ENCODE results near the gene UPF2. TPM values are rescaled to one million over a fixed set of nuclear protein-coding genes. Genes with fewer than 3 reads are reported as not detected.
"Not testable (repeated sequence)": the region's sequence is repeated elsewhere in the genome, so short reads cannot be mapped to it uniquely, and the experiment has no call there.

The UPF2 gene
- total RNA-seq, 1 donor from 2014 or later, result 17.3 TPM

DNA sequence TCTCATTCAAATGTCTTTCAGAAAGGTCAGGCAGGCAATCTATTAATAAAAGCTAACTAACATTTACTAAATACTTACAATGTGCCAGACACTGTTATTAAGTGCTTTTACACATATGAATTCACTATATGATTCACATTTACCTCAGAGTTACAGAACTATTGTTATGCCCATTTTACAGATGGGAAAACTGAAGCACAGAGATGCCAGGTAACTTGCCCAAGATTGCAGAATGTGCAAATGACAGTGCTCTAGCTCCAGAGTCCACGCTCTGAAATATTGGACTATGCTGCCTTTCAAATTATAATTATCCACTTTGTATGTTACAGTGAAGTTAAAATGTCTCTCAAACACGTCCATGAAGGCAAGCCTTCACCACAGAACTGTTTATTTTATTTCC is 22.0 kb downstream of the UPF2 start:
- no peak for DNase-seq
- no peak overlapping the region for H3K27ac ChIP-seq (replicated peaks)
- TF ChIP-seq, protein P1, sequence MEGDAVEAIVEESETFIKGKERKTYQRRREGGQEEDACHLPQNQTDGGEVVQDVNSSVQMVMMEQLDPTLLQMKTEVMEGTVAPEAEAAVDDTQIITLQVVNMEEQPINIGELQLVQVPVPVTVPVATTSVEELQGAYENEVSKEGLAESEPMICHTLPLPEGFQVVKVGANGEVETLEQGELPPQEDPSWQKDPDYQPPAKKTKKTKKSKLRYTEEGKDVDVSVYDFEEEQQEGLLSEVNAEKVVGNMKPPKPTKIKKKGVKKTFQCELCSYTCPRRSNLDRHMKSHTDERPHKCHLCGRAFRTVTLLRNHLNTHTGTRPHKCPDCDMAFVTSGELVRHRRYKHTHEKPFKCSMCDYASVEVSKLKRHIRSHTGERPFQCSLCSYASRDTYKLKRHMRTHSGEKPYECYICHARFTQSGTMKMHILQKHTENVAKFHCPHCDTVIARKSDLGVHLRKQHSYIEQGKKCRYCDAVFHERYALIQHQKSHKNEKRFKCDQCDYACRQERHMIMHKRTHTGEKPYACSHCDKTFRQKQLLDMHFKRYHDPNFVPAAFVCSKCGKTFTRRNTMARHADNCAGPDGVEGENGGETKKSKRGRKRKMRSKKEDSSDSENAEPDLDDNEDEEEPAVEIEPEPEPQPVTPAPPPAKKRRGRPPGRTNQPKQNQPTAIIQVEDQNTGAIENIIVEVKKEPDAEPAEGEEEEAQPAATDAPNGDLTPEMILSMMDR (IDR thresholded peaks at IDR 0.05; ENCODE audit: borderline replicate concordance), result no peak
- peaks cover 10% of the 10 kb centered on the region for H3K4me1 ChIP-seq
- peaks cover under 1% of the 10 kb centered on the region for H3K36me3 ChIP-seq
- no peaks in the 10 kb centered on the region for H3K9me3 ChIP-seq (replicated peaks)
- H3K4me3 ChIP-seq, result no peak overlapping the region
- H3K27me3 ChIP-seq (ENCODE audit: low read depth), result no peaks in the 10 kb centered on the region
- intact Hi-C loops (cut with micrococcal nuclease), result no loop called here

DNA sequence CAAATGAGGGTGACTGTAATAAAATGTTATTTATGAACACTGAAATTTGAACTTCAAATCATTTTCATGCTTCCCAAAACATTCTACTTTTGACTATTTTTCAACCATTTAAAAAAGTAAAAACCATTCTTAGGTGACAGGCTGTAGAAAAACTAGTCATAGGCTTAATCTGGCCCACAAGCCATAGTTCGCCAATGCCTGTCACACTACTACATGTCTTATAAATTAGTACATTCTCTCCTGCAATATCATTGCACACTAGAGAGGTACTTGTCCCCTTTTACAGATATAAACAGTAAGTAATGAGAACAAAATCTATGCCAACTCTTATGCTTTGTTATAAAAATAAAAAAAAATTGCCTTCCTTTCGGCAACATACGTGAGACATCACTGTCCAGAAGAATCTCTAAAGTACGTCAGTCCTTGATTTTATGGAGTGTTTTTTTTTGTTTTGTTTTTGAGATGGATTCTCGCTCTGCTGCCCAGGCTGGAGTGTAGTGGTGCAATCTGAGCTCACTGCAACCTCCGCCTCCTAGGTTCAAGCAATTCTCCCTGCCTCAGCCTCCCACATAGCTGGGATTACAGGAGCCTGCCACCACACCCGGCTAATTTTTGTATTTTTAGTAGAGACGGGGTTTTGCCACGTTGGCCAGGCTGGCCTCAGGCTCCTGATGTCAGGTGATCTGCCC is 23.2 kb downstream of the UPF2 start:
- TF ChIP-seq, protein P1 (IDR thresholded peaks at IDR 0.05; ENCODE audit: borderline replicate concordance), result no peak
- Histone ChIP-seq H3K27ac (replicated peaks) (no peak overlapping the region), H3K27me3 (ENCODE audit: low read depth) (no peaks in the 10 kb centered on the region), H3K4me3 (no peak overlapping the region), H3K36me3 (no peaks in the 10 kb centered on the region), H3K9me3 (replicated peaks) (no peaks in the 10 kb centered on the region), H3K4me1 (peaks cover 10% of the 10 kb centered on the region)
- no peak for DNase-seq
- intact Hi-C loops (cut with micrococcal nuclease), result no loop called here

DNA sequence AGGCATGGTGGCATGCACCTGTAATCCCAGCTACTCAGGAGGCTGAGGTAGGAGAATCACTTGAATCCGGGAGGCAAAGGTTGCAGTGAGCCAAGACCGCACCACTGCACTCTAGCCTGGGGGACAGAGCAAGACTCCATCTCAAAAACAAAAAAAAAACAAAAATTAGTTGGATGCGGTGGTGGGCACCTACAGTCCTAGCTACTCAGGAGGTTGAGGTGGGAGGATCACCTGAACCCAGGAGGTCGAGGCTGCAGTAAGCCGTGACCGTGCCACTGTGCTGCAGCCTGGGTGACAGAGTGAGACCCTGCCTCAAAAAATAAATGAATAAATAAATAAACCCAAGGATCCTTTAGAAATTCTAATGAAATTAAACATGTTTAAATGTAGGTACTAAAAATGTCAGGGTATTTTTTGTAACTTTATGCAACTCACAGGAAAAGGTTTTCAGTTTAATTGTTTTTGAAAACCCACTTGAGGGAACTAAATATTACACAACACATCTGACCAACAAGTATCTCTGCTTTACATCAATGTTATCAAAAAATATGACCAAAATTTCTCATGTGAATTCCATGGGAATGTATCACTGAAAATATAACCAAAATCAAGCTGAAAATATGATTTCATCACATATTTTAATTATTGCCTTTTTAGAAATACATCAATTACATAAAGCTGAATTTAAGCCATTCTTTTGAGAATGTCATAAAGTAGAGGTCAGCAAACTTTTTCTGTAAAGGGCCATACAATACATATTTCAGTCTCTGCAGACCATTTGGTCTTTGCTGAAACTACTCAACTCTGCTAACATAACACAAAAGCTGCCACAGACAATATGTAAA is 23.9 kb downstream of the UPF2 start:
- Histone ChIP-seq H3K4me3 (no peak overlapping the region), H3K4me1 (peaks cover 10% of the 10 kb centered on the region), H3K9me3 (replicated peaks) (no peaks in the 10 kb centered on the region), H3K27ac (replicated peaks) (no peak overlapping the region), H3K36me3 (peaks cover 2% of the 10 kb centered on the region), H3K27me3 (ENCODE audit: low read depth) (no peaks in the 10 kb centered on the region)
- TF ChIP-seq, protein P1 (IDR thresholded peaks at IDR 0.05; ENCODE audit: borderline replicate concordance), result no peak
- intact Hi-C loops (cut with micrococcal nuclease), result no loop called here
- DNase-seq, result no peak

DNA sequence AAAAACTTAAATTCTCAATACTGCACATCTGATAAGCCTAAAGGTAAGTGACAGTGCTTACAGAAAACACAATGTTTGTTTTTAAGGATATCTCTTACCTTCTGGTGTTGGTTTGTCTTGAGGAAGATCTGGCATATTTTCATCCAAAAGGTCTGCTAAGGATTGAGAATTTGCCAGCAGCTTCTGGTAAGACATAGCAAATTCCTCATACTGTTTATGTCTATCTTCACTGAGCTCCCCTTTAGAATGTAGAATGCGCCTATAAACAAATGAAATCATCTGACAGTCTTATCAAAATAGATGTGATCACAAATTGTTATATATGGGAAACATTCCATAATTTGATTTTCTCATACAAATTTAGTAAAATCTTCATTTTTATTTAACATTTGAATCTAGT is 28.7 kb downstream of the UPF2 start:
- H3K36me3 ChIP-seq, result peaks cover 46% of the 10 kb centered on the region
- no peaks in the 10 kb centered on the region for H3K27me3 ChIP-seq (ENCODE audit: low read depth)
- H3K4me3 ChIP-seq, result no peak overlapping the region
- intact Hi-C loops (cut with micrococcal nuclease), result no loop called here
- peaks cover 13% of the 10 kb centered on the region for H3K9me3 ChIP-seq (replicated peaks)
- TF ChIP-seq, protein P1 (IDR thresholded peaks at IDR 0.05; ENCODE audit: borderline replicate concordance), result no peak
- no peak for DNase-seq
- H3K4me1 ChIP-seq, result peaks cover 2% of the 10 kb centered on the region
- no peak overlapping the region for H3K27ac ChIP-seq (replicated peaks)

DNA sequence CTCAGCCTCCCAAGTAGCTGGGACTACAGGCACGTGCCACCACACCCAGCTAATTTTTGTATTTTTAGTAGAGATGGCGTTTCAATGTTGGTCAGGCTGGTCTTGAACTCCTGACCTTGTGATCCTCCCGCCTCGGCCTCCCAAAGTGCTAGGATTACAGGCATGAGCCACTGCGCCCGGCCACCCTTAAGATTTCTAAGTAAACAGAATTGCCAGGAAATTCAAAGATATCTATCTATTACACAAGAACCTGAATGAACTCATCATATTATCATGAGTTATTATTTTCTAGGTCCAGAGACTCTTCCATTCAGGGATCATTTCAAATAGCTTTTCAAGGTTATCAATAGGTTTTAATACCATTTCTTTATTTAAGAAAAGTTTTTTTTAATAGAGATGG is 29.2 kb downstream of the UPF2 start:
- H3K36me3 ChIP-seq, result peaks cover 50% of the 10 kb centered on the region
- H3K4me3 ChIP-seq; H3K4me1 ChIP-seq; H3K27ac ChIP-seq (replicated peaks); H3K27me3 ChIP-seq (ENCODE audit: low read depth); intact Hi-C loops (cut with micrococcal nuclease); DNase-seq: not testable (repeated sequence)
- peaks cover 13% of the 10 kb centered on the region for H3K9me3 ChIP-seq (replicated peaks)

DNA sequence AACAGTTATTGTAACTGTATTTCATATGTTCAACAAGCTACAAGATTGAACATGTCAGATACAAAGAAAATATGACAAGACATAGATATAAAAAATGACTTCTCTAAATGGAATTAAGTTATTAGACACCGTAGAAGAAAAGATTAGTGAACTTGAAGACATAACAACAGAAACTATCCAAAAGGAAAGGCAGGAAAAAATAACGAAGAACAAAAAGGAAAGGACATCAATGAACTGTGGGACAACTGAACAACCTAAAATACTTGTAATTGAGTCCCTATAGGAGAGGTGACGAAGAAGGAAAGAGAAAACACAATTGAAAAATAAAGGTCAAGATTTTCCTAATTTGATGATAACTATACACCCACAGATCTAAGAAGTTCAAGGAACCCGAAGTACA is 32.3 kb downstream of the UPF2 start:
- no peak for DNase-seq
- H3K27me3 ChIP-seq (ENCODE audit: low read depth), result no peaks in the 10 kb centered on the region
- TF ChIP-seq, protein P1 (IDR thresholded peaks at IDR 0.05; ENCODE audit: borderline replicate concordance), result no peak
- peaks cover 13% of the 10 kb centered on the region for H3K9me3 ChIP-seq (replicated peaks)
- intact Hi-C loops (cut with micrococcal nuclease), result no loop called here
- no peaks in the 10 kb centered on the region for H3K4me1 ChIP-seq
- peaks cover 72% of the 10 kb centered on the region for H3K36me3 ChIP-seq
- H3K4me3 ChIP-seq, result no peak overlapping the region
- H3K27ac ChIP-seq (replicated peaks), result no peak overlapping the region

DNA sequence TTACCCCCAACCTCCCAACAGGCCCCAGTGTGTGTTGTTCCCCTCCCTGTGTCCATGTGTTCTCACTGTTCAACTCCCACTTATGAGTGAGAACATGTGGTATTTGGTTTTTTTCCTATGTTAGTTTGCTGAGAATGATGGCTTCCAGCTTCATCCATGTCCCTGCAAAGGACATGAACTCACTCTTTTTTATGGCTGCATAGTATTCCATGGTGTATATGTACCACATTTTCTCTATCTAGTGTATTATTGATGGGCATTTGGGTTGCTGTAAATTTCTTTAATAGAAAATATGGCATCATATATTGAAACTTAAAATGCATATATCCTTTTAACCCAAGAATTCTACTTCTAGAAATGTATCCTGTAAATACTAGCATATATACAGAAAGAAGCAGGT is 33.8 kb downstream of the UPF2 start:
- peaks cover 13% of the 10 kb centered on the region for H3K9me3 ChIP-seq (replicated peaks)
- intact Hi-C loops (cut with micrococcal nuclease); H3K4me3 ChIP-seq; DNase-seq; H3K27me3 ChIP-seq (ENCODE audit: low read depth); H3K27ac ChIP-seq (replicated peaks); H3K4me1 ChIP-seq: not testable (repeated sequence)
- peaks cover 80% of the 10 kb centered on the region for H3K36me3 ChIP-seq

Measured in left ventricle myocardium inferior (tissue), 1 donor.